BJ (cell line): Measurements from ENCODE around the gene POPDC2. TPM values are rescaled to one million over a fixed set of nuclear protein-coding genes. Genes with fewer than 3 reads are reported as not detected.

ENCODE experiments used
- CTCF ChIA-PET: fragments of 350-600 bp; formaldehyde crosslinking; extraction: SDS; loops from one replicate; lab custom pipeline; 2021; ENCODE audit warnings: antibody characterized with exemption, inconsistent platforms; lab: Yijun Ruan, JAX
- POLR2A ChIA-PET: fragments of 300-600 bp; sonication (Branson Sonifier 250); formaldehyde crosslinking; extraction: SDS; loops from one replicate; lab custom pipeline; 2021; ENCODE audit warnings: antibody characterized with exemption; lab: Charles Lee
- DNase-seq: peaks from one replicate; pipeline ENCODE4 v3.0.0-alpha.2; 2011; ENCODE audit warnings: low read depth
- H3K27me3 ChIP-seq: 2 replicates; pipeline ENCODE4 v1.6.0; 2011; ENCODE audit warnings: low read length; ENCODE audit not compliant: control insufficient read depth, insufficient read depth
- H3K36me3 ChIP-seq: 2 replicates; pipeline ENCODE4 v1.5.1; 2011; ENCODE audit warnings: low read length; ENCODE audit not compliant: control insufficient read depth, insufficient read depth
- H3K4me3 ChIP-seq: 2 replicates; pipeline ENCODE4 v1.5.1; 2011; ENCODE audit warnings: low read depth, mild to moderate bottlenecking, control low read depth, low read length
- polyA plus RNA-seq: library from polyadenylated mRNA; depleted of rRNA; stranded (reverse); fragments of >200 nt; gene quantifications from 2 replicates; pipeline ENCODE4 v1.2.3, GENCODE V29; 2011
- TF ChIP-seq, protein P1 (sequence below): IDR thresholded peaks from 2 replicates; pipeline ENCODE4 v1.5.1; 2011; ENCODE audit warnings: low read depth, mild to moderate bottlenecking, control low read depth, inconsistent platforms, low read length, moderate library complexity; ENCODE audit not compliant: insufficient read depth

POPDC2 gene
- polyA plus RNA-seq, 1 experiment = 2.3 TPM

- no peak for DNase-seq
- Histone ChIP-seq H3K36me3 (no peaks in the 10 kb centered on the region), H3K4me3 (no peak overlapping the region), H3K27me3 (no peaks in the 10 kb centered on the region)
- CTCF ChIA-PET = interaction anchor here (0.7 kb wide), 1 partner anchor 28 kb away, joined by 4 read pairs; no protein-coding TSS in a partner anchor
- TF ChIP-seq, protein P1, sequence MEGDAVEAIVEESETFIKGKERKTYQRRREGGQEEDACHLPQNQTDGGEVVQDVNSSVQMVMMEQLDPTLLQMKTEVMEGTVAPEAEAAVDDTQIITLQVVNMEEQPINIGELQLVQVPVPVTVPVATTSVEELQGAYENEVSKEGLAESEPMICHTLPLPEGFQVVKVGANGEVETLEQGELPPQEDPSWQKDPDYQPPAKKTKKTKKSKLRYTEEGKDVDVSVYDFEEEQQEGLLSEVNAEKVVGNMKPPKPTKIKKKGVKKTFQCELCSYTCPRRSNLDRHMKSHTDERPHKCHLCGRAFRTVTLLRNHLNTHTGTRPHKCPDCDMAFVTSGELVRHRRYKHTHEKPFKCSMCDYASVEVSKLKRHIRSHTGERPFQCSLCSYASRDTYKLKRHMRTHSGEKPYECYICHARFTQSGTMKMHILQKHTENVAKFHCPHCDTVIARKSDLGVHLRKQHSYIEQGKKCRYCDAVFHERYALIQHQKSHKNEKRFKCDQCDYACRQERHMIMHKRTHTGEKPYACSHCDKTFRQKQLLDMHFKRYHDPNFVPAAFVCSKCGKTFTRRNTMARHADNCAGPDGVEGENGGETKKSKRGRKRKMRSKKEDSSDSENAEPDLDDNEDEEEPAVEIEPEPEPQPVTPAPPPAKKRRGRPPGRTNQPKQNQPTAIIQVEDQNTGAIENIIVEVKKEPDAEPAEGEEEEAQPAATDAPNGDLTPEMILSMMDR = no peak
- POLR2A ChIA-PET = no interaction called here
Measured at GRCh38 chr3:119628390-119628789, 32.0 kb downstream of the POPDC2 start.

- ChIA-PET CTCF (interaction anchor here (0.8 to 1.1 kb wide), 2 partner anchors 9 to 97 kb away, joined by 3 read pairs; no protein-coding TSS in a partner anchor), POLR2A (no interaction called here)
- TF ChIP-seq, protein P1 = no peak
- Histone ChIP-seq H3K27me3 (no peaks in the 10 kb centered on the region), H3K36me3 (no peaks in the 10 kb centered on the region), H3K4me3 (no peak overlapping the region)
- DNase-seq = no peak
Measured at GRCh38 chr3:119627461-119627860, 32.9 kb downstream of the POPDC2 start.

DNA sequence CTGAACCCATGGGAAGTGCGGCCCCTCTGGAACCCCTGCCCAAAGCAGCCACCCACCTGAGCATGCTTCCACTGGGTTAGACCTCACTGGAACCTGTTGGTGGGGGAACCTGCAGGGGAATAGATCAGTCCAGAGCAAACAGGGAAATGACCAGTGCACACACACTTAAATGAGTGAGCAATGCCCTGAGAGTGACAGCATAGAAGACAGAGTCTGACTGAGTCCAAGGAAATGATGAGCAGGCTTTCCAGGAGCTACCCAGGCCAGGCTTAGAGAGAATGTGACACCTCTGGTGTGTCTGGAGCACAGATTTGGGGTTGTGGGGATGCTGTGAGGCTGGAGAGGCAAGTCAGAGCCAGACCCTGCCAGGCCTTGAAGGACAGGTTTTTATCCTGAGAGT, 34.2 kb downstream of the POPDC2 start:
- Histone ChIP-seq H3K27me3 (peaks cover 2% of the 10 kb centered on the region; the same call in 1 of the 2 replicates), H3K4me3 (no peak overlapping the region), H3K36me3 (no peaks in the 10 kb centered on the region)
- ChIA-PET POLR2A (no interaction called here), CTCF (no interaction called here)
- TF ChIP-seq, protein P1 = no peak
- DNase-seq = no peak

- Histone ChIP-seq H3K4me3 (no peak overlapping the region), H3K27me3 (peaks cover 2% of the 10 kb centered on the region; the same call in 1 of the 2 replicates), H3K36me3 (no peaks in the 10 kb centered on the region)
- TF ChIP-seq, protein P1 = no peak
- ChIA-PET POLR2A (no interaction called here), CTCF (no interaction called here)
- no peak for DNase-seq
Measured at GRCh38 chr3:119625451-119626153, 34.8 kb downstream of the POPDC2 start.

GRCh38 chr3:119624002-119624720, 36.2 kb downstream of the POPDC2 start:
- Histone ChIP-seq H3K36me3 (no peaks in the 10 kb centered on the region), H3K27me3 (peaks cover 2% of the 10 kb centered on the region; the same call in 1 of the 2 replicates), H3K4me3 (no peak overlapping the region)
- no peak for DNase-seq
- CTCF ChIA-PET = interaction anchor here (0.7 kb wide), 1 partner anchor 12 kb away, joined by 3 read pairs; no protein-coding TSS in a partner anchor
- TF ChIP-seq, protein P1 = no peak
- POLR2A ChIA-PET = no interaction called here
